Esophagus squamous epithelium (tissue), 5 donors: Measurements from ENCODE around the gene CKMT1A. TPM values are rescaled to one million over a fixed set of nuclear protein-coding genes. Genes with fewer than 3 reads are reported as not detected.
"Not testable (repeated sequence)": the region's sequence is repeated elsewhere in the genome, so short reads cannot be mapped to it uniquely, and the experiment has no call there.

Experiments used
- DNase-seq: peaks from one replicate; lab custom pipeline; 2025; lab: John Stamatoyannopoulos, UW
- H3K27ac ChIP-seq, 4 donors: fragments of 200-600 bp; sonication (generic); one replicate each; pipeline ENCODE4 v1.5.1; 2016 to 2019; ENCODE audit warnings: mild to moderate bottlenecking in 1 of 4
- H3K27me3 ChIP-seq, 4 donors: fragments of 200-600 bp; sonication (generic); 1 replicate in 3 of 4; 2 replicates in 1 of 4; pipeline versions ENCODE4 v1.5.1 to v1.6.0; 2017 to 2021; ENCODE audit warnings: antibody characterized with exemption in 1 of 4
- H3K36me3 ChIP-seq, 3 donors: fragments of 200-600 bp; sonication (generic); one replicate each; pipeline ENCODE4 v1.5.1; 2016 to 2019
- H3K4me1 ChIP-seq, 3 donors: fragments of 200-600 bp; sonication (generic); one replicate each; pipeline ENCODE4 v1.5.1; 2017 to 2019
- H3K4me3 ChIP-seq, 4 donors: fragments of 200-600 bp; sonication (generic); 1 replicate in 3 of 4; 2 replicates in 1 of 4; pipeline ENCODE4 v1.5.1; 2016 to 2019; ENCODE audit warnings: mild to moderate bottlenecking in 2 of 4, moderate library complexity in 1 of 4
- H3K9me3 ChIP-seq, 3 donors: fragments of 200-600 bp; sonication (generic); one replicate each; pipeline ENCODE4 v1.5.1; 2016 to 2019
- CTCF ChIP-seq, 6 experiments: fragments of 450-650 bp in 4 of 6; fragments of 200-600 bp in 2 of 6; sonication (generic) in 2 of 6; IDR thresholded peaks; one replicate each; pipeline ENCODE4 v1.5.1; 2016 to 2019; ENCODE audit warnings: antibody characterized with exemption in 6 of 6, mild to moderate bottlenecking in 4 of 6, moderate library complexity in 4 of 6
- POLR2A ChIP-seq, 4 donors: fragments of 450-650 bp; IDR thresholded peaks; one replicate each; pipeline ENCODE4 v1.6.1; 2017; ENCODE audit warnings: antibody characterized with exemption in 4 of 4, mild to moderate bottlenecking in 4 of 4, moderate library complexity in 3 of 4
- WGBS, 2 donors: methylation state at CpG; one replicate each; pipeline ENCODE4 v1.1.5; 2018; 5-methylcytosine and 5-hydroxymethylcytosine counted together
- intact Hi-C: fragments of 100-400 bp; cut with DNase I; formaldehyde crosslinking; loops from one replicate; pipeline ENCODE4 v1.15.0; 2022
- total RNA-seq, 4 donors: library from RNA; depleted of rRNA; stranded (reverse); fragments of >200 nt; gene quantifications; one replicate each; pipeline ENCODE4 v1.1.0, GENCODE V29; 2016
- donor health status: DM: yes; HTN: yes; CAD: no.

CKMT1A gene
- 100 to 1,000 TPM in 2 of 4 donors, 10 to 100 TPM in 2; 53.1 to 128 (median 93.6) TPM for total RNA-seq

GRCh38 chr15:43693148-43694022 lies at the start of gene CKMT1A:
Gene CKMT1A (plus strand): TSS chr15:43693859. CDS start chr15:43694051, 192 bp downstream.
- H3K4me1 ChIP-seq, DNase-seq, H3K27me3 ChIP-seq, H3K27ac ChIP-seq, H3K9me3 ChIP-seq, H3K4me3 ChIP-seq, intact Hi-C loops: not testable (repeated sequence)
- no CpG with 5 or more reads among the region's 43 CpGs for WGBS, 2 donors
- peaks cover 0 to 10% (median 0%) of the 10 kb centered on the region in 3 donors for H3K36me3 ChIP-seq

- WGBS, 2 donors: 93 to 96% methylated on average over 2 to 5 of the region's 85 CpGs
- Histone ChIP-seq H3K36me3 (peaks cover 0 to 31% (median 0%) of the 10 kb centered on the region in 3 donors), H3K9me3 (no peaks in the 10 kb centered on the region), H3K4me1 (no peaks in the 10 kb centered on the region), H3K27me3 (no peaks in the 10 kb centered on the region), H3K4me3 (no peak within 1 kb of the TSS), H3K27ac (no peak within 1 kb of the TSS)
- TF ChIP-seq CTCF (IDR thresholded peaks at IDR 0.05): no peak
- no peak for TF ChIP-seq POLR2A (IDR thresholded peaks at IDR 0.05)
- no peak for DNase-seq
- intact Hi-C loops: no loop called here
These were observed 44.8 kb upstream of the CKMT1A start, which contains the start of gene CATSPER2 for GRCh38 chr15:43648649-43649429. Gene CATSPER2 (minus strand): TSS chr15:43648844. CDS start chr15:43648061, 783 bp downstream.

- intact Hi-C loops, H3K4me3 ChIP-seq, H3K27me3 ChIP-seq, H3K9me3 ChIP-seq, H3K27ac ChIP-seq, DNase-seq, H3K4me1 ChIP-seq: not testable (repeated sequence)
- WGBS, 2 donors: 99 to 100% methylated on average over 6 to 11 of the region's 16 CpGs
- peaks cover 0 to 31% (median 0%) of the 10 kb centered on the region in 3 donors for H3K36me3 ChIP-seq
These were observed 44.2 kb upstream of the CKMT1A start for GRCh38 chr15:43649430-43649926.

GRCh38 chr15:43659727-43660126 lies 33.9 kb upstream of the CKMT1A start:
- H3K27ac ChIP-seq, H3K4me1 ChIP-seq, DNase-seq, H3K4me3 ChIP-seq, H3K9me3 ChIP-seq, H3K36me3 ChIP-seq, intact Hi-C loops, H3K27me3 ChIP-seq: not testable (repeated sequence)
- WGBS, 2 donors: no CpG with 5 or more reads among the region's 10 CpGs

- H3K4me1 ChIP-seq, H3K27me3 ChIP-seq, intact Hi-C loops, DNase-seq, H3K9me3 ChIP-seq, H3K4me3 ChIP-seq, H3K27ac ChIP-seq, H3K36me3 ChIP-seq: not testable (repeated sequence)
- no CpG with 5 or more reads among the region's 2 CpGs for WGBS, 2 donors
These were observed 31.4 kb upstream of the CKMT1A start for GRCh38 chr15:43662293-43662692.

- H3K36me3 ChIP-seq, H3K4me3 ChIP-seq, H3K27me3 ChIP-seq, H3K9me3 ChIP-seq, intact Hi-C loops, DNase-seq, H3K27ac ChIP-seq, H3K4me1 ChIP-seq: not testable (repeated sequence)
- WGBS, 2 donors: no CpG with 5 or more reads among the region's 8 CpGs
These were observed 30.3 kb upstream of the CKMT1A start for GRCh38 chr15:43663333-43663732.

- no CpG with 5 or more reads among the region's 1 CpG for WGBS, 2 donors
- H3K27me3 ChIP-seq: not testable (repeated sequence)
These were observed 27.5 kb upstream of the CKMT1A start for GRCh38 chr15:43666177-43666576.

GRCh38 chr15:43674175-43674574 lies 19.5 kb upstream of the CKMT1A start:
- no CpG with 5 or more reads among the region's 1 CpG for WGBS, 2 donors
- H3K4me3 ChIP-seq, DNase-seq, H3K36me3 ChIP-seq, H3K9me3 ChIP-seq, H3K4me1 ChIP-seq, intact Hi-C loops, H3K27me3 ChIP-seq, H3K27ac ChIP-seq: not testable (repeated sequence)

More at GRCh38 chr15:43666177-43666576, 27.5 kb upstream of the CKMT1A start:
- H3K36me3 ChIP-seq, intact Hi-C loops, H3K27ac ChIP-seq, H3K4me1 ChIP-seq, H3K9me3 ChIP-seq, DNase-seq, H3K4me3 ChIP-seq: not testable (repeated sequence)

- no CpG with 5 or more reads among the region's 54 CpGs for WGBS, 2 donors
- H3K4me1 ChIP-seq, H3K27ac ChIP-seq, DNase-seq, H3K27me3 ChIP-seq, H3K9me3 ChIP-seq, H3K36me3 ChIP-seq, intact Hi-C loops, H3K4me3 ChIP-seq: not testable (repeated sequence)
These were observed 3.9 kb upstream of the CKMT1A start for GRCh38 chr15:43689604-43690301.

- DNase-seq, H3K27ac ChIP-seq, intact Hi-C loops, H3K4me3 ChIP-seq, H3K27me3 ChIP-seq, H3K9me3 ChIP-seq, H3K4me1 ChIP-seq: not testable (repeated sequence)
- no CpG with 5 or more reads among the region's 7 CpGs for WGBS, 2 donors
- peaks cover 0 to 10% (median 0%) of the 10 kb centered on the region in 3 donors for H3K36me3 ChIP-seq
These were observed 980 bp upstream of the CKMT1A start for GRCh38 chr15:43692679-43693078.
